Nephron progenitor cell (in vitro differentiated cells): ENCODE measurements around the gene PHKB.

Experiments used
- DNase-seq: peaks from one replicate; pipeline ENCODE4 v3.0.0; 2021
- H3K27ac Mint-ChIP-seq: 2 replicates; pipeline ENCODE4 v1.8.0; 2021; ENCODE audit warnings: mild to moderate bottlenecking, moderate library complexity, mixed read lengths
- H3K27me3 Mint-ChIP-seq: 2 replicates; pipeline ENCODE4 v1.8.0; 2021; ENCODE audit warnings: mild to moderate bottlenecking, low read depth, mixed read lengths; ENCODE audit not compliant: poor library complexity
- H3K36me3 Mint-ChIP-seq: 2 replicates; pipeline ENCODE4 v1.8.0; 2021; ENCODE audit warnings: low read depth, mixed read lengths
- H3K4me1 Mint-ChIP-seq: 2 replicates; pipeline ENCODE4 v1.8.0; 2021; ENCODE audit warnings: mixed read lengths
- H3K4me3 Mint-ChIP-seq: 2 replicates; pipeline ENCODE4 v1.8.0; 2021; ENCODE audit warnings: mild to moderate bottlenecking, moderate library complexity, mixed read lengths
- H3K9me3 Mint-ChIP-seq: 2 replicates; pipeline ENCODE4 v1.8.0; 2021; ENCODE audit warnings: mild to moderate bottlenecking, moderate library complexity, mixed read lengths
- TF ChIP-seq, protein P1 (sequence below): fragments of 200-600 bp; sonication (generic); IDR thresholded peaks from 2 replicates; pipeline ENCODE4 v1.5.0; 2021; ENCODE audit warnings: antibody characterized with exemption

PHKB gene

DNA sequence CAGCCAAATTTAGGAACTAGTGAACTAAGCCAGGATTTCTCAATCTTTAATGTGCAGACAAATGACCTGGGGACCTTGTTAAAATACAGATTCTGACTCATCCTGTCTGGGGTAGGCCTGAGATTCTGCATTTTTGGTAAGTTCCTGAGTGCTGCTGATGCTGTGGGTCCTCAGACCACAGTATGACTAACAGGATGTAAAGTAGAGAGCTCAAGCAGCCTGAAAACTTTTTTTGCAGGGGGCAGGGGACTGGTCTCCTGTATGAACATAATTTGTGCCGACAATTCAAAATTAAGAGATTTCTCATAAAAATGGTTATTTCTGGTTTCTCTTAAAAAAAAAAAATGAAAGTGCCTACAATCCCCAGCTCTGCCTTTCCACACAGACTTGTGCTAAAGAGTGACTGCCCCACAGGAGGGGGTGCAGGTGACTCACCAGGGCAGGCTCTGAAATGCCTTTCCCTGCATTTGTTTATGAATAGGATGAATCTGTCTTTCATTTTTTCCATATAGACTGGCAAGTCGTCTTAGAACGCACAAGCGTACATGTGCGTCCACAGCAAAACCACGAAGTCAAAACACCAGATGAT is 271.5 kb downstream of the PHKB start:
- no peaks in the 10 kb centered on the region for H3K36me3 Mint-ChIP-seq
- no peak overlapping the region for H3K4me3 Mint-ChIP-seq
- no peak overlapping the region for H3K27ac Mint-ChIP-seq
- no peaks in the 10 kb centered on the region for H3K9me3 Mint-ChIP-seq
- H3K4me1 Mint-ChIP-seq = peaks cover 6% of the 10 kb centered on the region
- H3K27me3 Mint-ChIP-seq = no peaks in the 10 kb centered on the region
- TF ChIP-seq, protein P1, sequence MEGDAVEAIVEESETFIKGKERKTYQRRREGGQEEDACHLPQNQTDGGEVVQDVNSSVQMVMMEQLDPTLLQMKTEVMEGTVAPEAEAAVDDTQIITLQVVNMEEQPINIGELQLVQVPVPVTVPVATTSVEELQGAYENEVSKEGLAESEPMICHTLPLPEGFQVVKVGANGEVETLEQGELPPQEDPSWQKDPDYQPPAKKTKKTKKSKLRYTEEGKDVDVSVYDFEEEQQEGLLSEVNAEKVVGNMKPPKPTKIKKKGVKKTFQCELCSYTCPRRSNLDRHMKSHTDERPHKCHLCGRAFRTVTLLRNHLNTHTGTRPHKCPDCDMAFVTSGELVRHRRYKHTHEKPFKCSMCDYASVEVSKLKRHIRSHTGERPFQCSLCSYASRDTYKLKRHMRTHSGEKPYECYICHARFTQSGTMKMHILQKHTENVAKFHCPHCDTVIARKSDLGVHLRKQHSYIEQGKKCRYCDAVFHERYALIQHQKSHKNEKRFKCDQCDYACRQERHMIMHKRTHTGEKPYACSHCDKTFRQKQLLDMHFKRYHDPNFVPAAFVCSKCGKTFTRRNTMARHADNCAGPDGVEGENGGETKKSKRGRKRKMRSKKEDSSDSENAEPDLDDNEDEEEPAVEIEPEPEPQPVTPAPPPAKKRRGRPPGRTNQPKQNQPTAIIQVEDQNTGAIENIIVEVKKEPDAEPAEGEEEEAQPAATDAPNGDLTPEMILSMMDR = no peak
- DNase-seq = no peak

DNA sequence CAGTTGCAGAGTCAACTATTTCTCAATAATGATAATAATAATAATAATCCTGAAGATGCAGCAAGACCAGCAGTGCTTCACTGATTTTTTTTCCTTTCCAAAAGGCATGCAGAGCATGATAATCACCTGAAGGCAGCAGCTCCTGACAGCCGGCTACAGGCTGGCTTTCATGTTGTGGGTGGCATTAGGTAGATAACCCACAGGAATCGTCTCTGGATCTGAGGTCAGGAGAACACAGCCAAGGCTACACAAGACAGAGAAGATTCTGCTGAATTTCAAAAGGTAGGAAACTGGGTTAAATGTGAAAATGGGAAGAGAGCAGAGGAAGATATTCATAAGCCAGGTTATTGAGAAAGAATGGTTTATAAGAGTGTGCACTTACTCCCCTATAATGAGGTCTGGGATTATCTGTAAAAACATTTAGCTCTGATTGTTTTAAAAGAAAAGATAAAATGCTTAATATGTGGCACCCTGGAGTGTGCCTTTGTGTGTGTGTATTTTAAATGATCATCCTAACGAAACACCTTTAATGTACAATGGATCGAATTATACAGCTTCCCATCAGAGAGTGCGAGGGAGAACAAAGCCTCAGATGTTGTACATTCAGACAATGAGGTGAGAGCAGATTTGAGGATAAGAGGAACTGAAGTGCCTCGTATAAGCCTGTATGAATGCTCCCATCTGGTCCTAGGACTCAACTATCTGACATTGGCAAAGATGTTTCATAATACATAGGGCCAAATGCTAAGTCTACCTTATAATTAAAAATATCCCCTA is 273.1 kb downstream of the PHKB start:
- DNase-seq = no peak
- Mint-ChIP-seq H3K36me3 (no peaks in the 10 kb centered on the region), H3K27ac (no peak overlapping the region), H3K9me3 (peaks cover 7% of the 10 kb centered on the region), H3K4me3 (no peak overlapping the region), H3K4me1 (no peaks in the 10 kb centered on the region), H3K27me3 (no peaks in the 10 kb centered on the region)
- TF ChIP-seq, protein P1 = no peak

DNA sequence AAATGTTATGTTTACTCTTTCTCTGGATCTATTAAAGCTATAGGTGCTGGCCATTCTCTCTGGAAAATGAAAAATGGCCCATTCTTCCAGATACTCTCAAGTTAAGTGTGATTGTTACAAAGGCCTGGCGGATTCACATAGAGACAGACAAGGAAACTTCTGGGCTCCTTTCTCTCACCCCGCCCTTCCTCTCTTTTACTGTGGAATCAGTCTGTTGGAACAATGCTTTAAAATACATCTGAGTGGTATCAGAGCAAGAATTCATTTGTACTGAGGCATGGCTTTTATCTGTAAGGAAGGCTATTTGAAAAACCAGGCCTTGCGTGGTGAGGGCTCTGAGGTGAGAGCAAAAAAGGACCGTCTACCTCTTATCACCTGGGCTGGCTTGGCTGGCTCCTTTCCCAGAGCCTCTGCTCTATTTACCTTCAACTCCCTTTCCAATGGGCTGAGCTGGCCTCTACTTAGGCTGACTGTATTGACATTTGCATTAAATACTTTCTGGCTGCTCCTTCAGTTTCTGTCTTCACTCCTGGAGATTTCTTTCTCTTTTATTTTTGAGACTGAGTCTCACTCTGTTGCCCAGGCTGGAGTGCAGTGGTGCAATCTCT is 274.0 kb downstream of the PHKB start:
- TF ChIP-seq, protein P1 = no peak
- DNase-seq = no peak
- H3K36me3 Mint-ChIP-seq = no peaks in the 10 kb centered on the region
- H3K27me3 Mint-ChIP-seq = no peaks in the 10 kb centered on the region
- H3K4me3 Mint-ChIP-seq = no peak overlapping the region
- peaks cover 15% of the 10 kb centered on the region for H3K9me3 Mint-ChIP-seq
- H3K27ac Mint-ChIP-seq = no peak overlapping the region
- H3K4me1 Mint-ChIP-seq = no peaks in the 10 kb centered on the region

DNA sequence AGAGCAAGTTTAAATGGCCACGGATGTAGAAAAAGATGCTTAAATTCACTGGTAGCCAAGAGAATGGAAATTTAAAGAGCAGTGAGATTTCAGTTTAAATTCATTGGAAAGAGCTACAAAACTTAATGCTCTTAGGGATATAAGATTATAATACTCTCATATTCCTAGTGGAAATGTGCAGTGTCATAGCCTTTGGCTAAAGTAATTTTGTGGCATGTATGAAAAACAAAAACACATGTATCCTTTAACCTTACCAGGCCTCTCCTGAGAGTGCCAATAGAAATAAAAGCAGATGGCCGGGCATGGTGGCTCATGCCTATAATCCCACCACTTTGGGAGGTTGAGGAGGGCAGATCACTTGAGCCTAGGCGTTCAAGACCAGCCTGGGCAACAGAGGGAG is 289.2 kb downstream of the PHKB start:
- no peak for DNase-seq
- Mint-ChIP-seq H3K4me3 (no peak overlapping the region), H3K27ac (no peak overlapping the region), H3K4me1 (no peaks in the 10 kb centered on the region), H3K27me3 (peaks cover 6% of the 10 kb centered on the region), H3K36me3 (no peaks in the 10 kb centered on the region), H3K9me3 (no peaks in the 10 kb centered on the region)
- TF ChIP-seq, protein P1 = no peak
